ENCODE measurements around the gene DPH6.

DNA sequence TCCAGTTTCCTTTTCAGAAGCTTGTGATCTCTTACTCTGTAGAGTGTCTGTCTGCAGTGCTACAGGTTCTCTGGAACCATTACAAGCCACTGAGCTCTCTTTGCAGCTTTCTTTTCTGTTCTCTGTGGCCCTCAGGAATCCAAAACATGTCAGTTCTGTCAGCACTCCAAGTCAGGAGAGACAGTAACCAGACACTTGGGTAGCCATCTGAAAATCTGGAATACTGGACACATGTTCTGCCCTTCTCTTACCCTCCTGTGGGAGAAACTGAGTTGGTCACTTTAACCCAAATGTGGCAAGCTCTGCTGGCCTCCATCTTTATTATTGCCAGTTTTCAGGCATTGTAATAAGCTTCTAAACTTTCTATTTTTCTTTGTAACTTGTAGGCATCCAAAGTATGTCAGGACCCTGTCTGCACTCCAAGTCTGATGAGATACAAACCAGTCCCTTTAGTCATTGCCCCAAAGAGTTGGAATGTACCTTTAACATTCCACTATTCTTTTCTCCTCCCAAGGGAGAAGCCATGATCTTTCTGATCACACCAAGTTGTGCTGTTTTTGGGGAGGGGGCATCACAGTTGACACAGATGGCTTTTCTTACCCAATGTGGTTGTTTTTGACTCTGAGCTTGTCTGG, 183.7 kb downstream of the DPH6 start:
- TF ChIP-seq POLR2AphosphoS5 (IDR thresholded peaks at IDR 0.05; ENCODE audit: low read depth, low read length), result no peak
- no peak for TF ChIP-seq TAF1 (IDR thresholded peaks at IDR 0.05; ENCODE audit: borderline replicate concordance, low read depth, low read length)

Measured in GM12892 (cell line).